DND-41 (cell line): ENCODE measurements around the gene ZNF732.

Experiments used
- EZH2 ChIP-seq: IDR thresholded peaks from 3 replicates; pipeline ENCODE4 v1.6.1; 2012; ENCODE audit warnings: borderline replicate concordance, low read depth, mild to moderate bottlenecking, moderate library complexity, low read length, inconsistent platforms; ENCODE audit not compliant: severe bottlenecking
- TF ChIP-seq, protein P1 (sequence below): IDR thresholded peaks from 2 replicates; pipeline ENCODE4 v1.5.1; 2012; ENCODE audit warnings: borderline replicate concordance, low read length, moderate library complexity, mild to moderate bottlenecking; ENCODE audit not compliant: poor library complexity, severe bottlenecking; ENCODE audit errors: extremely low read depth

DNA sequence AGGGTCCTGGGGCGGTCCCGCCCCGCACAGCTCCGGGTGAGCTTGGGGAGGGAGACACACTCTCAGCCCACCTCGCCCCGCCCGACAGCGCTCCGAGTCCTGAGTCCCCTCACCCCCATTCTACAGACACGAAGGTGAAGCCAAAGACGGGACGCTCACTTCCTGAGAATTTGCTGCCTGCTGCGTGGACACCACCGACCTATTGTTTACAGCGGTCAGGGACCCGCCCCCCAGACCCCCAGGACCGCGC, 31.5 kb upstream of the ZNF732 start:
- TF ChIP-seq, protein P1, sequence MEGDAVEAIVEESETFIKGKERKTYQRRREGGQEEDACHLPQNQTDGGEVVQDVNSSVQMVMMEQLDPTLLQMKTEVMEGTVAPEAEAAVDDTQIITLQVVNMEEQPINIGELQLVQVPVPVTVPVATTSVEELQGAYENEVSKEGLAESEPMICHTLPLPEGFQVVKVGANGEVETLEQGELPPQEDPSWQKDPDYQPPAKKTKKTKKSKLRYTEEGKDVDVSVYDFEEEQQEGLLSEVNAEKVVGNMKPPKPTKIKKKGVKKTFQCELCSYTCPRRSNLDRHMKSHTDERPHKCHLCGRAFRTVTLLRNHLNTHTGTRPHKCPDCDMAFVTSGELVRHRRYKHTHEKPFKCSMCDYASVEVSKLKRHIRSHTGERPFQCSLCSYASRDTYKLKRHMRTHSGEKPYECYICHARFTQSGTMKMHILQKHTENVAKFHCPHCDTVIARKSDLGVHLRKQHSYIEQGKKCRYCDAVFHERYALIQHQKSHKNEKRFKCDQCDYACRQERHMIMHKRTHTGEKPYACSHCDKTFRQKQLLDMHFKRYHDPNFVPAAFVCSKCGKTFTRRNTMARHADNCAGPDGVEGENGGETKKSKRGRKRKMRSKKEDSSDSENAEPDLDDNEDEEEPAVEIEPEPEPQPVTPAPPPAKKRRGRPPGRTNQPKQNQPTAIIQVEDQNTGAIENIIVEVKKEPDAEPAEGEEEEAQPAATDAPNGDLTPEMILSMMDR: no peak
- no peak for TF ChIP-seq EZH2
